ENCODE measurements around the gene SLCO6A1.

The SLCO6A1 gene

GRCh38 chr5:102450313-102450990 lies 48.3 kb downstream of the SLCO6A1 start:
- FAIRE-seq: no peak

DNA sequence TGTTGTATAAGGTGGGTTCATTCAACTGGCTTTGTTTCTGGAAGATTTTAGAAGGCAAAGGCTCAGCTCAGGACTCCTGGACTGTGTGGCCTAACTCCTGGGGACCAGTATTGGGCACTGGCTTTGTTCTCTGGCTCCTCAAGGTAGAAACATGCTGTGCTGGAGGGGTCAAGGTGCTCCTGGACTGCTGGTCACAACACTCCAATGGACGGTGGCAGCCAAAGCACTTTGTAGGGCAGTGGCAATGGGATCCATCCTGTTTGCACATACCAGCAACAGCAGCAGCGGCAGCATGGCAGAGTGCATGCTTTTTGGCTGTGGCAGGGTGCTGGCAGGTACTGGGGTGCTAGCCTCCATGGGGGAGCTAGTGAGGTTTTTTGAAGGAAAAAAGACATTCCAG lies 65.3 kb downstream of the SLCO6A1 start:
- no peak for FAIRE-seq

- no peak for FAIRE-seq
These were observed 77.2 kb downstream of the SLCO6A1 start for GRCh38 chr5:102421647-102422046.

GRCh38 chr5:102418531-102418930 lies 80.3 kb downstream of the SLCO6A1 start:
- no peak for FAIRE-seq

GRCh38 chr5:102414448-102414847 lies 84.4 kb downstream of the SLCO6A1 start:
- no peak for FAIRE-seq

DNA sequence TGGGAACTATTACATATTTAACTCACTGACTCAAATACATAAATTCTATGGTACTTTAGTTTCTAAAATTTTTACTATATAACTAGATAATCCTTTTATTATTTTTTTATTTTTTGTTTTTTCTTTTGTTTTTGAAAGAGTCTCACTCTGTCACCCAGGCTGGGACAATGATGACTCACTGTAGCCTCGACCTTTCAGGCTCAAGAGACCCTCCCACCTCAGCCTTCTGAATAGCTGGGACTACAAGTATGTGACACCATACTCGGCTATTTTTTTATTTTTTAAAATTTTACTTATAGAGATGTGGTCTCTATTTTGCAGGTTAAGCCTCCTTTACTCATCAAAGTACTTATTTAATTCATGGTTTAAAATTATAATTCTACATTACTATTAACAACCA lies 110.6 kb downstream of the SLCO6A1 start:
- no peak for FAIRE-seq

- FAIRE-seq: no peak
These were observed 113.4 kb downstream of the SLCO6A1 start for GRCh38 chr5:102385365-102385764.

- no peak for FAIRE-seq
These were observed 118.6 kb downstream of the SLCO6A1 start for GRCh38 chr5:102380174-102380573.

DNA sequence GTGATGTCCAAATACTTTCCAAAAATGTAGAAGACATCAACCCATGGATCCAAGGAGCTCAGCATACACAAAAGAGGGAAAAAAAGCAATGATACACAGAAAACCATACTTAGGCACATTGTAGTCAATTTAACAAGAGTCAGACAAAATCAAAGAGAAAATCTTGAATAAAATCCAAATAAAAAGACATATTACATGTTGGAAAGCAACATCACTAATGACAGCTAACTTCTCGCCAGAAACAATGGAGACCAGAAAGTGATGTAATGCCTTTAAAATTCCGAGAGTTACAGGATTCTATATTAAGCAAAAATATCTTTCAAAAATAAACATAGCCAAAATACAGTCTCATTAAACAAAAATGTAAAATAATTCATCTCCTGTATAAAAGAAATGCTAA lies 122.9 kb downstream of the SLCO6A1 start:
- no peak for FAIRE-seq

DNA sequence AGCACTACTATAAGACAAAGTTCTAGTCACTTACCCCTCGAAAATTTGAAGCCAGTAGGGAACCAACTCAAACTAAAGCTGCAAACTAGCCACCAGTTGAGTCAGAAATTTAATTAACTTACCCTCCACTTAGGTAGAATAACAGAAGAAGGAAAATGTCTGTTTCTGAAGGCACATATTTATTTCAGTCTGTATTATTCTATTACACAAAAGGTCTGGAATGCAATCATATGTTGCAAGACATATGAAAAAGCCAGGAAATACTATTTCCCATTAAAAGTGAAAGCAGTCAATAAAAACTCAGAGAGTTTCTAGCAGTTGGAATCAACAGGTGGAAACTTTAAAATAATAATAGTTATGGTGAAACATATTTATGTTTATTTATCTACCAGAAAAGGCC lies 123.5 kb downstream of the SLCO6A1 start:
- FAIRE-seq: no peak

DNA sequence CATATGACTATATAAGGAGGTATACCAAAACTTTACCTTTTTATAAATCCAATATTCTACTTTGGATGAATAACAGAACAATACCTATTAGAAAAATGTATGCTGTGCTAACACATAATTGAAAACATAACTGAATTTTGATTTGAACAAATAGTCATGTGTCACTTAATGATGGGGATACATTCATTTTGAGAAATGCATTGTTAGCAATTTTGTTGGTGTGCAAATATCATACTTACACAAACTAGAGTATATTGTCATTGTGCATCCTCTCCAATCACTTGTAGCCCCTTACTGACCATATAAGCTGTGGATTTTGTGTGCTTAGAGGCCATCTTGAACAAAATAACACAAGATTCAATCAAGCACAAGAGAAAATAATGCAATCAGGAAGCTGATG lies 130.4 kb downstream of the SLCO6A1 start:
- FAIRE-seq: no peak

- FAIRE-seq: no peak
These were observed 157.0 kb downstream of the SLCO6A1 start for GRCh38 chr5:102341681-102342288.

- FAIRE-seq: no peak
These were observed 174.1 kb downstream of the SLCO6A1 start for GRCh38 chr5:102324714-102325113.
